HepG2 (cell line): ENCODE data around the gene CIDEA. TPM values are rescaled to one million over a fixed set of nuclear protein-coding genes. Genes with fewer than 3 reads are reported as not detected.

ENCODE experiments used
- DNMT1 ChIP-seq: sonication (generic); formaldehyde crosslinking; IDR thresholded peaks from 2 replicates; pipeline ENCODE4 v1.5.1; 2020; ENCODE audit warnings: mild to moderate bottlenecking, missing genetic modification reagents
- E2F1 ChIP-seq: sonication (generic); formaldehyde crosslinking; IDR thresholded peaks from 2 replicates; pipeline ENCODE4 v1.5.0; 2020; ENCODE audit warnings: missing genetic modification reagents
- FOXC1 ChIP-seq: sonication (generic); formaldehyde crosslinking; IDR thresholded peaks from 2 replicates; pipeline ENCODE4 v1.8.0; 2022; ENCODE audit warnings: mild to moderate bottlenecking, missing genetic modification reagents, borderline replicate concordance
- FOXK1 ChIP-seq: sonication (generic); formaldehyde crosslinking; IDR thresholded peaks from 2 replicates; pipeline ENCODE4 v1.4.0; 2020; ENCODE audit warnings: low read depth, missing genetic modification reagents, borderline replicate concordance
- GABPB1 ChIP-seq: IDR thresholded peaks from 2 replicates; pipeline ENCODE4 v1.6.1; 2016; ENCODE audit warnings: mild to moderate bottlenecking, missing genetic modification reagents, moderate library complexity, missing compliant biosample characterization
- HMG20A ChIP-seq: IDR thresholded peaks from 2 replicates; pipeline ENCODE4 v1.6.1; 2016; ENCODE audit warnings: borderline replicate concordance
- KAT8 ChIP-seq: IDR thresholded peaks from 2 replicates; pipeline ENCODE4 v1.6.1; 2016; ENCODE audit warnings: missing genetic modification reagents, missing compliant biosample characterization
- KDM2A ChIP-seq: sonication (generic); formaldehyde crosslinking; IDR thresholded peaks from 2 replicates; pipeline ENCODE4 v1.4.0; 2020; ENCODE audit warnings: low read depth, missing genetic modification reagents, borderline replicate concordance
- MTERF4 ChIP-seq: sonication (generic); formaldehyde crosslinking; IDR thresholded peaks from 2 replicates; pipeline ENCODE4 v1.8.0; 2023; ENCODE audit warnings: mild to moderate bottlenecking, missing genetic modification reagents
- RBFOX2 ChIP-seq: fragments of 200-400 bp; formaldehyde crosslinking; IDR thresholded peaks from 2 replicates; pipeline ENCODE4 v1.6.1; 2017; ENCODE audit warnings: low read depth, mild to moderate bottlenecking, low read length
- RXRA ChIP-seq: sonication (generic); formaldehyde crosslinking; IDR thresholded peaks from 2 replicates; pipeline ENCODE4 v1.5.1; 2020; ENCODE audit warnings: missing genetic modification reagents
- XRCC5 ChIP-seq: fragments of 200-400 bp; formaldehyde crosslinking; optimal IDR thresholded peaks from 2 replicates; pipeline ENCODE3; 2017; ENCODE audit warnings: mild to moderate bottlenecking, low read length
- ZFP1 ChIP-seq: IDR thresholded peaks from 2 replicates; pipeline ENCODE4 v1.6.1; 2016
- ZFYVE20 ChIP-seq: sonication (generic); formaldehyde crosslinking; IDR thresholded peaks from 2 replicates; pipeline ENCODE4 v1.8.0; 2023; ENCODE audit warnings: low read depth, mild to moderate bottlenecking, moderate library complexity, missing genetic modification reagents, borderline replicate concordance
- ZMAT5 ChIP-seq: sonication (generic); formaldehyde crosslinking; IDR thresholded peaks from 2 replicates; pipeline ENCODE4 v1.5.0; 2020; ENCODE audit warnings: mild to moderate bottlenecking, low read depth, missing genetic modification reagents, borderline replicate concordance
- ZNF264 ChIP-seq: sonication (generic); formaldehyde crosslinking; IDR thresholded peaks from 2 replicates; pipeline ENCODE4 v1.4.0; 2020; ENCODE audit warnings: missing genetic modification reagents
- ZNF275 ChIP-seq: sonication (generic); formaldehyde crosslinking; IDR thresholded peaks from 2 replicates; pipeline ENCODE4 v1.8.0; 2022; ENCODE audit warnings: missing genetic modification reagents, mild to moderate bottlenecking, inconsistent platforms, borderline replicate concordance
- ZNF282 ChIP-seq: fragments of 450-650 bp; IDR thresholded peaks from 2 replicates; pipeline ENCODE4 v1.6.1; 2018; ENCODE audit not compliant: partially characterized antibody
- ZNF430 ChIP-seq: sonication (generic); formaldehyde crosslinking; IDR thresholded peaks from 2 replicates; pipeline ENCODE4 v1.9.0; 2021; ENCODE audit warnings: mild to moderate bottlenecking, missing genetic modification reagents
- ZNF546 ChIP-seq: sonication (generic); formaldehyde crosslinking; conservative IDR thresholded peaks from 2 replicates; pipeline ENCODE4 v1.8.1; 2023; ENCODE audit warnings: mild to moderate bottlenecking, missing genetic modification reagents
- ZNF607 ChIP-seq: sonication (generic); formaldehyde crosslinking; IDR thresholded peaks from 2 replicates; pipeline ENCODE4 v1.5.1; 2020; ENCODE audit warnings: missing genetic modification reagents, mild to moderate bottlenecking, borderline replicate concordance
- ZNF687 ChIP-seq: sonication (generic); formaldehyde crosslinking; IDR thresholded peaks from 2 replicates; pipeline ENCODE4 v1.5.1; 2020; ENCODE audit warnings: mild to moderate bottlenecking, missing genetic modification reagents, moderate library complexity
- polyA plus RNA-seq, 8 experiments: library from polyadenylated mRNA; depleted of rRNA in 3 of 8; stranded (reverse) in 7 of 8; unstranded in 1 of 8; fragments of >200 nt; fragmentation: Illumina TruSeq in 4 of 8; extraction: Trizol in 4 of 8; gene quantifications; 2 replicates each; pipeline versions ENCODE4 v1.2.1 to v1.2.3, GENCODE V29; 2011 to 2016; ENCODE audit warnings: low read depth in 4 of 8, missing spikeins in 1 of 8, mixed read lengths in 1 of 8; ENCODE audit not compliant: insufficient read depth in 1 of 8
- total RNA-seq, 5 experiments: library from RNA; depleted of rRNA; stranded (reverse); fragments of >200 nt; fragmentation: Illumina TruSeq; extraction: Trizol; gene quantifications; 2 replicates each; pipeline ENCODE4 v1.2.3, GENCODE V29; 2016; ENCODE audit warnings: low read depth in 1 of 5

CIDEA gene
- total and polyA plus RNA-seq, 2 of the 13 experiments (the other 11 are each of a cell fraction or from before 2014, with no cell fraction given) = not detected

- TF ChIP-seq ZNF282 (no peak), DNMT1 (CRISPR knock-in tag) (no peak), KDM2A (CRISPR knock-in tag) (peak; percentile 70; the same call in 1 of the 2 replicates), ZNF607 (CRISPR knock-in tag) (no peak), ZNF264 (CRISPR knock-in tag) (no peak), FOXC1 (CRISPR knock-in tag) (0 out of 2 replicates have a peak, but pooled peaks have one; percentile 19), E2F1 (CRISPR knock-in tag) (no peak), ZNF687 (CRISPR knock-in tag) (peak; percentile 81), ZNF275 (0 out of 2 replicates have a peak, but pooled peaks have one; percentile 49), FOXK1 (CRISPR knock-in tag) (no peak), HMG20A (CRISPR knock-in tag) (no peak), ZNF430 (CRISPR knock-in tag) (peak; percentile 66; the same call in 1 of the 2 replicates), XRCC5 (peak; percentile 67), ZFP1 (CRISPR knock-in tag) (no peak), KAT8 (CRISPR knock-in tag) (0 out of 2 replicates have a peak, but pooled peaks have one; percentile 46), RBFOX2 (no peak), GABPB1 (CRISPR knock-in tag) (peak; percentile 61; the same call in 1 of the 2 replicates), ZMAT5 (CRISPR knock-in tag) (no peak), MTERF4 (CRISPR knock-in tag) (no peak), RXRA (CRISPR knock-in tag) (no peak), ZNF546 (0 out of 2 replicates have a peak, but pooled peaks have one; percentile 49), ZFYVE20 (no peak)
Measured at GRCh38 chr18:12271376-12272235, 17.4 kb downstream of the CIDEA start (continued).
